GM18502 (cell line): Measurements from ENCODE around the gene BBS1.

Experiments used
- ATAC-seq: cut with Tn5 transposase; IDR thresholded peaks from one replicate; pipeline ENCODE4 v1.9.1; 2021; ENCODE audit warnings: mild to moderate bottlenecking; ENCODE audit not compliant: unreplicated experiment, poor library complexity

The BBS1 gene

DNA sequence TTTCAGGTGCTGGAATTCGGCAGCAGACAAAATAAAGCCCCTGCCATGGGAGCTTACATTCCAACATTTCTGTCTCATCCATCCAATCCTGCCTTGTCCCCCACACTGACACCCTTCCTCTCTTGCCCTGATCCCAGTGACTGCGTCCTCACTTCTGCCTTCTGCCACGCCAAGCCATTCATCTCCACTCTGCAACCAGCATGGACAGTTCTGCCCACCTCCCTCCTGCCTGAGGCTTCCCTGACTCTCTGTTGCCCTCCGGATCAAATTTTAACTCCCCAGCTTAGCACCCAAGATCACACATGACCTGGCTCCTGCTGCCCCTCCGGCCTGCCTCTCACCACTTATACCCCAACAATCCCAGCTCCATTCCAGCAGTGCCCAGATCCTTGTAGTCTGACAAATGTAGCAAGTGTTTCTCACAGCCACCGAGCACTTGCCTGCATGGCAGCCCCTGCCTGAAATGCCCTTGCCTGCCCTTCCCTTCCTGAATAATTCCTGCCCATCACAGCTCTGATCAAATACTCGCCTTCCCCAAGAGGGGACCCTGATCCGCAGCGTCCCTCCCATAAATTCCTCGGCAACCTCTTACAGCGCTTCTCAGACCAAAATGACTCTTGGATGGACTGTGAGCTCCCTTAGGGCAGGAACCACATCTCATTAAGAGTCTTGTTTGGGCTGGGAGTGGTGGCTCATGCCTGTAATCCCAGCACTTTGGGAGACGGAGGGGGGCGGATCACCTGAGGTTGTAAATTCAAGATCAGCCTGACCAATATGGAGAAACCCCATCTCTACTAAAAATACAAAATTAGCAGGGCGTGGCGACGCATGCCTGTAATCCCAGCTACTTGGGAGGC lies 38.6 kb downstream of the BBS1 start:
- no peak for ATAC-seq

DNA sequence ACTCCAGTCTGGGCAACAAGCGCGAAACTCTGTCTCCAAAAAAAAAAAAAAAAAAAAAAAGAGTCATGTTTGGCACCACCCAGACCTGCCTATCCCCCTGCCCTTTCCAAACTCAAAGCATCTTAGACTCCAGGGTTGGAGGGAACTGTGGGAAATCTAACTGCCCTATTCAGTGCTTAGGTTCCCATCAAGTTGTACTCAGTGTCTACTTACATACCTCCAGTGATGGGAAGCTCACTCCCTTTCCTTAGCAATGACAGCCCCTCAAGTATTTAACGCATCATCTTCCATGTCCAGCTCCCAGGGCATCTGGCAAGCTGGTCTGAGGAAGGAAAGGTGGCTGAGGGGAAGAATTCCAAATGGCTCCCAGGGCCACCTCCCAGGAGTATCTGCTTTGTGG lies 39.3 kb downstream of the BBS1 start:
- ATAC-seq: no peak

DNA sequence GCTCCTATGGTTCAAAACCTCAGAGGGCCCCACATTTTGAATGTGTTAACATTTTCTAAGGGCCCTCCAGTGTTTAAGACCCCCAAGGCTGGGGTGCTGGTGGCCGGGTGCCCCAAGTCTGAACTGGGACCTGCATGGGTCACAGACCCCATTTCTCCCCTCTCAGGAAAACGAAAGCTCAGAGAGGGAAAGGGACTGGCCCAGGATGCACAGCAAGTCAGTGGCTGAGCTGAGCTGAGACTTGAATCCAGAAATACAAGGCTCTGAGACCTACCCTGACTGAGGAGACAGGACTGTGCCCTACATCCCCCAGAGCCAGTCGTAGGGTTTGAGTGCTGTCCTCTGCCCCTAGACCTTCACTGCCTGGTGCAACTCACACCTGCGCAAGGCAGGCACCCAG lies 40.5 kb downstream of the BBS1 start:
- ATAC-seq: no peak

DNA sequence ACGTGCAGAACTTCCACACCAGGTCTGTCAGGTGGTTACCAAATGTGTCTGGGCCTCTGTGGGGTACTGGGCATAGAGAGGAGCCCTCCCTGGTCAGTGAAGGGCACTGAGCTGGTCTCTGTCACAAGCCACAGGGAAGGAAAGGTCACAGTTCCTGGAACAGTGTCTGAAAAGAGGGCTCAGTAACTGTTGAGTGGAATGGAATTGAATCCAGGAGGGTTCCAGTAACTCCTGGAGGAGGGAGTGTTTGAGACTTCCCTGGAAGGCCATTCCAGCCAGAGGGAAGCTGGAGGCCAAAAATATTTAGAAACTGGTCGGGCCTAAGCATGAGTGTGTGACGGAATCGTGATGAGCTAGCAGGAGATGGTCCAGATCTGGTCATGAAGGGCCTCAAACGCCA lies 44.2 kb downstream of the BBS1 start:
- no peak for ATAC-seq

DNA sequence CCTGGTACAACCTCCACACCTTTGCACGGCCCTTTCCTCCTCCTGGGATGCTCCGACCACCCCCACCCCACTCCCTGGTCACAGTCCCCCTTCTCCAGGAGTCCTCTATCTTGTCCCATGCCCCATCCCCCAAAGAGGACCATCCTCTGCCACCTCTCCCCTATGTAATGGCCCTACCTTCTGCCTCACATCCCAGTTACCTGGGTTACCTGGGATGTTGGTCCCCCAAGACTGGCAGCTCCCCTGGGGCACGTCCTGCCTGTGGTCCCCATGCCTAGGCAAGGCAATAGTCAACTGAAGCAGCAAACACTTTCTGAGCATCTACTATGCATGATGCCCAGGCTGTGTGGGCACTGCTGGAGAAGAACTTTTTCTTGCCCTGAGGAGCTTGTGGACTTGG lies 45.0 kb downstream of the BBS1 start:
- ATAC-seq: no peak

DNA sequence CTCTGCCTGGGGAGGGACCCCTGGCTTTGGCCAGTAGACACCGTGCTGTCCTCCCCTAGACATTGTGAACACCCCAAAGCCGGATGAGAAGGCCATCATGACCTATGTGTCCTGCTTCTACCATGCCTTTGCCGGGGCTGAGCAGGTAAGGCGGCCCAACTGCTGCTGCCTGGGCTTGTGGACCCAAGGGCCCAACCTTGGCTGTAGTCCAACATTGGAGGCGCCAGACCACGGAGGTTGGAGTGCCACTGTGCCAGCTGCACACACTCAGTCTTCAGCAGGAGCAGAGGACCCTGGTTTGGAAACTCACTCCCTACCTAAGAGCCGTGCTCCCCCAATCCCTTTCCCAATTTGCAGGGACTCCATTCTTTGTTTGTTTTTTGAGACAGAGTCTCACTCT lies 45.7 kb downstream of the BBS1 start:
- no peak for ATAC-seq

DNA sequence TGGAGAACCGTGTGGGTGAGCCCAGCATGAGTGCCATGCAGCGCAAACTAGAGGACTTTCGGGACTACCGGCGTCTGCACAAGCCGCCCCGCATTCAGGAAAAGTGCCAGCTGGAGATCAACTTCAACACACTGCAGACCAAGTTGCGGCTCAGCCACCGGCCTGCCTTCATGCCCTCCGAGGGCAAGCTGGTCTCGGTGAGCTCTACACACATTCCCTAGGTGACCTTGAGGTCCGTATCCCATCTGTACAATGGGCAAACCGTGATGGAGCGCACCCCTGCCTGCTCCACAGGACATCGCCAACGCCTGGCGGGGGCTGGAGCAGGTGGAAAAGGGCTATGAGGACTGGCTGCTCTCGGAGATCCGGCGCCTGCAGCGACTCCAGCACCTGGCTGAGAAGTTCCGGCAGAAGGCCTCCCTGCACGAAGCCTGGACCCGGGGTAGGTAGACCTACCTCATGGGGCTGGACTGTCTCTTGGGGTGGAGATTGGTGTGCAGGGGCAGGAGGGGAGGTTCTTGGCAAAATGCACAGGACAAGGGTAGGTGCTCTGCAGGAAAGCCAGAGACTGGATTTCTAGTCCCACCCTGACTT lies 47.4 kb downstream of the BBS1 start:
- ATAC-seq: no peak

DNA sequence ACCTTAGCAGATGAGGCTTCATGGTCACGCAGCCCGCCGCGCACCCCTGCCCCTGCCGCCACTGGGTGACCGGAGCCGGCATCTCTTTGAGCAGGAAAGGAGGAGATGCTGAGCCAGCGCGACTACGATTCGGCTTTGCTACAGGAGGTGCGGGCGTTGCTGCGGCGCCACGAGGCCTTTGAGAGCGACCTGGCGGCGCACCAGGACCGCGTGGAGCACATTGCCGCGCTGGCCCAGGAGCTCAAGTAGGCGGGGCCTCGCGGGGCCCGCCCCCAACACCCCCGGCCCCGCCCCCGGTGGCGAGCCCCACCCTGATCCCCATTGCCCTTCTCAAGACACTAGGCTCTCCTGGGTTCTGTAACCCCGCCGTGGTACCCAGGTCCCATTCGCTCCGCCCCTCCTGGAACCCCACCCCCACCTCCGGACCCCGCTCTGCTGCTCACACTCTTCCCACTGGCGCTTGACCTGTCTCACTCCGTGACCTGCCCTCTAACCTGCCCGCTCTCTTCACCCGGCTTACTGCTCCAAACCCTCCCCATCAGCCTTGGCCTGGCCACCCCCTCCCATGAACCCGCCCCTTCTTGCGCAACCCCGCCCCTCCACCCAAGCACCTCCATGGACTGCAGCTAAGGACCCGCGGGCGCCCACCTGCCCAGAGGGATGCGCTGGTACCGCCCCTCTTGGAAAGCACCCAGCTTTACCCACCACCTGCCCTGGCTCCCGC lies 48.9 kb downstream of the BBS1 start:
- ATAC-seq: no peak

DNA sequence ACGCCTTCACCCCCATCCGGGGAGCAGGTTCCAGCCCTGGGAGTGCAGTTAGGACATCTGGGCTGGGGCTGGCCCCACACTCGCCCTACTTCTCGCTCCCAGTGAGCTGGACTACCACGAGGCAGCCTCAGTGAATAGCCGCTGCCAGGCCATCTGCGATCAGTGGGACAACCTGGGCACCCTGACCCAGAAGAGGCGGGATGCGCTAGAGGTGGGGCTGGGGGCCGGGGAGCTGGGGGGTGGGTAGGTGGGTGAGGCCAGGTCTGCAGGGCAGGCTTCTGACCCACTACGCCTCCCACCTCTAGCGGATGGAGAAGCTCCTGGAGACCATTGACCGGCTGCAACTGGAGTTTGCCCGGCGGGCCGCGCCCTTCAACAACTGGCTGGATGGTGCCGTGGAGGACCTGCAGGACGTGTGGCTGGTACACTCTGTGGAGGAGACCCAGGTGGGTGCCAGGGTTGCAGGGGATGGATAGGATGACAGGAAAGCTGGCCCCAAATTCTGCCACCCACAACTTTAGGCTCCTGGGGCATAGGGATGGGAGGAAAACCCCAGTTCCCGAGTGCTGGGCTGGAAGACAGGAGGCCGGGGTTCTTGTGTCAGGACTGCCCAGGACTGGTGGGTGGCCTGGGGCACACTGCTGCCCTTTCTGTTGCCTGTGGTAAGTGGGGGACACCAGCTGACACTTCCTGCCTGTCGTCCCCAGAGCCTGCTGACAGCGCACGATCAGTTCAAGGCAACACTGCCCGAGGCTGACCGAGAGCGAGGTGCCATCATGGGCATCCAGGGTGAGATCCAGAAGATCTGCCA lies 49.6 kb downstream of the BBS1 start:
- ATAC-seq: no peak

DNA sequence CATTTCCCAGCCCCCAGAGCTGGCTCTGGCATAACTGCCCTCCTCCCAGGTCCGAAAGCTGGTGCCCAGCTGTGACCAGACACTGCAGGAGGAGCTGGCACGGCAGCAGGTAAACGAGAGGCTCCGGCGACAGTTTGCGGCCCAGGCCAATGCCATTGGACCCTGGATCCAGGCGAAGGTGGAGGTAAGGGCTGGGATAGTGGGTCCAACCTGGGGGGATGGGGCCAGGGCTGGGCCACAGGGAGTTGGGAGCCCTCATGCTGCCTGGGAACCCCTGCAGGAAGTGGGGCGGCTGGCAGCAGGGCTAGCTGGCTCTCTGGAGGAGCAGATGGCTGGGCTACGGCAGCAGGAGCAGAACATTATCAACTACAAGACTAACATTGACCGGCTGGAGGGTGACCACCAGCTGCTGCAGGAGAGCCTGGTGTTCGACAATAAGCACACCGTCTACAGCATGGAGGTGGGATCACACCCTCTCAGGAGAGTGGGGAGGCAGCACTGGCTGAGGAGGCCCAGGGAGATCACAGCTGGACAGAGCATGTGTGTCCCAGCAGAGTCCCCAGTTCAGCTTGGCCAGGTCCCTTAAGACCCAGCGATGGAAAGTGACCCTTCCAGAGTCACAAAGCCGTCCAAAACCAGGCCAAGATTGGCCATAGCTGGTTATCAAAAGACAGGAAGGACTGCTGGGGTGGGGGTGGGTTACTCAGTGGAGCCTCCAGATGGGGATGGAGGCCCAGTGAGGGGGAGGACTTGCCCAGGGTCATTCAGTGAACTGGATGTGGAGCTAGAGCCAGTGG lies 50.9 kb downstream of the BBS1 start:
- no peak for ATAC-seq

DNA sequence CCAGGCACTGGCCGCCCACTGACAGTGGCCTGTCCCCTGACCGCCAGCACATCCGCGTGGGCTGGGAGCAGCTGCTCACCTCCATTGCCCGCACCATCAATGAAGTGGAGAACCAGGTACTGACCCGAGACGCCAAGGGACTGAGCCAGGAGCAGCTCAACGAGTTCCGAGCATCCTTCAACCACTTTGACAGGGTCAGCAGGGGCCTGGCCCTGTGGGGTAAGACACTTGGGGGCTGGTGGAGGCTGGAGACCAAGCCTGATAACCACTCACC lies 51.5 kb downstream of the BBS1 start:
- ATAC-seq: no peak

DNA sequence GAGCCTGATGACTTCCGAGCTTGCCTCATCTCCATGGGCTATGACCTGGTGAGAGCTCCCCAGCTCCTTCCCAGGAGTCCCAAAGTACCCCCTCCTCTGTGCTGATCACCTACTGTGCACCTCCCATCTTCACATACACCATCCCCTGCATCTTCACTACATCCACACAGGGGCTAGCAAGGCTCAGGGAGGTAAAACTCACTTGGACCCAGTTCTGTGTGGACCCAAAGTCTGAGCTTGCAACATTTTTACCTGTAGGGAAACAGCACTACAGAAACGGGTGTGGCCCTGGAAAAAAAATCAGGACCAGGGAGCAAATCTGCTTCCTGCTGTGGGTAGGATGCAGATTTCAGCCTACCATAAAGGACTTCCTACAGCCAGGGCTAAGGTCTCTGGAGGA lies 51.8 kb downstream of the BBS1 start:
- no peak for ATAC-seq

DNA sequence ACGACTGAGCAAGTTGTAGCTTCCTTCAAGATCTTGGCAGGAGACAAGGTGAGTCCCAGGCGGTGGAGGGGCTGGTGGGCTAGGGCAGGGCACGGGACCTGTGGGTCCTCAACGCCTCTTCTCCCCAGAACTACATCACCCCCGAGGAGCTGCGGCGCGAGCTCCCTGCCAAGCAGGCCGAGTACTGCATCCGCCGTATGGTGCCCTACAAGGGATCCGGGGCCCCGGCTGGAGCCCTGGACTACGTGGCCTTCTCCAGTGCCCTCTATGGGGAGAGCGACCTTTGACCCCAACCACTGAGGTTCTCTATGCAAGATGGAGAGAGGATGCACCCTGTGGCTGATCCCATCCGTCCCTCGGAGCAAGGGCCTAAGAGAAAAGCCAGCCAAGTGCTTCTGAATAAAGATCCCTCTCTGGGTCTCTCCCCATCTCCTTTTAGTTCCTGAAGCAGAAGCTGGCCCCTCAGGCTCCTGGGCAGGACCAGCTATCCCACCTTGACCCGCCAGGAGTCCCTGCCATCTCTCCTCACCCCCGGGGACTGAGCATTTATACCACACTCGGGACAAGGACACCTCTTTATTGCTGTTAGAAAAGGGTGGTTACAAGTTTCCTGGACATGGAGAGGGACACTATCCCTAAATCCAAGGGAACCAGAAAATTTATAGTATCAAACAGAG lies 52.6 kb downstream of the BBS1 start:
- ATAC-seq: no peak

DNA sequence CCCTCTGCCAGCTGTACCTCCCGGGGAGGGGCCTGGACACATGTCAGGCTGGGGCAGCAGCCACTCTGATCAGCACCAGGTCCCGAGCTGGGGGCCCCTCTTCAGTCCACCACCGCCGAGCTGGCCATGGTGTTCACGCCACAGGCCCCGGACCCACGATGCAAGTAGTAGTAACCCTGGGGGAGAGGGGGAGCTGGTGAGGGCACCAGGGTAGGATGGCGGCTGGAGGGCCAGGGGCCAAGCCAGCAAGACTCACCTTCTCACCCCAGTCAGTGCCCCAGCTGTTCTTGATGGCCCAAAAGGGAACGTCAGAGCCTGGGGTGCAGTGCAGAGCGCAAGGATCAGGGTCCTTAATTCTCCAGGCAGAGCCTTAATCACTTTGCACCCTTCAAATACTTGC lies 53.4 kb downstream of the BBS1 start:
- no peak for ATAC-seq

DNA sequence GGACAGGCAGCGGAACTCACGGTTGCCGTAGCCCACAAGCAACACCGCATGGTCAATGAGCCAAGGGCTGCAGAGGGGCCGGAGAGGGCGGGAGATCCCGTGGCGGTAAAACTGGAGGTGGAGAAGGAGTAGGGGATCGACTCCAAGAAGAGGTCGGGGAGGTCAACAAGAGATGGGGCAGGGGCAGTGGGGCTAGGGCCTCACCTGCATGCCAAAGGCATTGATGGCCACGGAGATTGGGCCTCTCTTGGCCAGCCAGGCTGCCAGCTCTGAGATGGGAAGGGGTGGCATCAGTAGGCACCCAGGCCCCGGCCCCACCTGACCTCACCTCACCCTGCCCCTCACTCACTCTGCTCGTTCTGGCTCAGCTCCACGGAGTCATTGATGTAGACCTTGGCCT lies 54.1 kb downstream of the BBS1 start:
- ATAC-seq: no peak

DNA sequence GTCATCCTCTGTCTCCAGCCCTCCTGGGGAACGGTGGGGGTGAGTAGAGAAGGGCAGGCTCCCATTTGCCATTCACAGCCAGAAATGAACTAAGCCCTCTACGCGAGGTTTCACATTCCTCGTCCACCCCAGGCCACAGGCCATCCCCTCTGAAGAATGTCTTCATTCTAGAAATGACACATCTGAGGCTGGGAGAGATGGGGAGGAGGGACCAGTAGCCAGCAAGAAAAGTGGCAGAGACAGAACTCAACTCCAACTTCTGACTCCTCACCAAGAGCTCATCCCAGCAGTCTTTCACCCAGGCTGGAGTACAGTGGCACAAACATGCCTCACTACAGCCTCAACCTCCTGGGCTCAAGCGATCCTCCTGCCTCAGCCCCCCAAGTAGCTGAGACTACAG lies 54.5 kb downstream of the BBS1 start:
- ATAC-seq: no peak

DNA sequence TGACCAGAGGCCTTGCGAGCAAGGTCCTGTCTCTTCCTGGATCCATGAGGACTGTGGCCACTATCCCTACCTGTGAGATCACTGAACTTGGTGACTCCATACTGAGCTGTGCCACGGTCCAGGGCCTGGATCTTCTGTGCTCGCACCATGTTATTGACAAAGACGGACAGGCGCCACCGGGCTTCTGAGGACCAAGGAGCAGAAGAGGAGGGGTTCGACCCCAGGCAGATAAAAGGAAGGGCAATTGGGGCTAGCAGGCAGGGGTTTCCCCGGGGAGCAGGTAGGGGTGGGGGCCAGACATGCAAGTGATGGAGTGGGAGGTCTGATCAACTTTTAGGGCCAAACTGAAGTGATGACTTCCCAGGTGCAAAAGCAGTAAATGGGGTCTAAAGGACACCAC lies 55.8 kb downstream of the BBS1 start:
- ATAC-seq: no peak

DNA sequence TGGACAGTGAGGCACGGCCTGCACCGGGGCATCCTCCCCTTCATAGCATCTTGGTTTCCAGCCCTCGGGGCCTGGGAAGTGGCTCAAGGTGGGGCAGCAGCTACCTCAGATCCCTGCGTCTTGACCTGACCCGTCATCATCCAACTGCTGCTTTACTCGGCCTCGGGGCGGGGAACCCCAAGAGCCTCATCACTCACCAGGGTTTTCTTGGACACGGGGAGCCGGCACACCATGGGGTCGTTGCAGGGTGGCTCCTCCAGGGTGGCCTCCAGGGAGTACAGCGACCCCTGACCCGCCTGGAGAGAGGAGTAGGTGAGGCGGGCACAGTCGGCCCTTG lies 57.3 kb downstream of the BBS1 start:
- no peak for ATAC-seq

DNA sequence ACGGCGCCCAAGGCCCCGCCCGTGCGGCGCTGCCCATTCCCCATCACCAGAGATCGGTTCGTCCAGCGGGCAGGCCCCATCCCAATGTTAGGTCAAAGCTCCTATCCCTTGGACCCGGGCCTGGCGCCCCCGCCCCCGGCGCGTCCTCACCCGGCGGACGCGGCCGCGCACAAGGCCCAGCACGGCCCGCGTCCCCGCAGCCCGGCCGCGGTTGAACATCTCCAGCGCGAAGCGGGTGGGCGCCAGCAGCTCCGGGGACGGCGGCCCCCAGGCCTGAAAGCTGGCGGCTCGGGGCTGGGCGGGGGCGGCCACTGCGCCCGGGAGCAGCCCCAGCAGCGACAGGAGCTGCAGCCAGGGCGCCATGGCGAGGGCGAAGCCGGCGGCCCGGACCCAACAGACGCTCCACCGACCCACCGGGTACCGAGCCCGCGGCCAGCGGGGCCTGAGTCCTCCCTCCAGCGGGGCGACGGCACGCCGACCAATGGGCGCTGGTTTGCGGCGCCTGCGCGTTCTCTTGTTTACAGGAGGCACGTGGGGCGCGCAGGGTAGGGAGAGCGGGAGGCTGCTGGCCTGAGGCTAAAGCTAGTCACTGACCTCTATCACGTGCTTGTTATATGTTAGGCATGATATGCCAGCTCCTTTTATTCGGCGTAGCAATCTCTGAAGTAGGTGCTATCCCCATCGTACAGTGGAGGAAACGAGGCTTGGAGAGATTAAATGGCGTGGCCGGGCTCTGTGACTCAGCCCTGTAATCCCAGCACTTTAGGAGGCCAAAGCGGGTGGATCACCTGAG lies 57.9 kb downstream of the BBS1 start, which contains the start of gene CTSF:
Gene CTSF (minus strand): TSS at position 483 of the 793 bp plus-strand sequence. CDS start 120 bp downstream, at position 363.
- no peak for ATAC-seq
